Large intestine (tissue), 3 donors: ENCODE data around the gene DNMT3L. TPM values are rescaled to one million over a fixed set of nuclear protein-coding genes. Genes with fewer than 3 reads are reported as not detected.

ENCODE experiments used
- DNase-seq, 2 donors: peaks; one replicate each; pipeline versions ENCODE4 v3.0.0 to v3.0.0-alpha.2; 2013
- H3K27ac ChIP-seq: one replicate; pipeline ENCODE4 v1.5.1; 2013; ENCODE audit warnings: low read length
- H3K27me3 ChIP-seq: 2 replicates; pipeline ENCODE4 v1.6.1; 2013; ENCODE audit warnings: low read length; ENCODE audit not compliant: control insufficient read depth, insufficient read depth
- H3K36me3 ChIP-seq: 2 replicates; pipeline ENCODE4 v1.6.1; 2013; ENCODE audit warnings: low read length; ENCODE audit not compliant: control insufficient read depth, insufficient read depth
- H3K4me1 ChIP-seq: one replicate; pipeline ENCODE4 v1.6.1; 2013; ENCODE audit warnings: low read length; ENCODE audit not compliant: control insufficient read depth, insufficient read depth
- H3K4me3 ChIP-seq: one replicate; pipeline ENCODE4 v1.5.1; 2013; ENCODE audit warnings: low read length
- H3K9me3 ChIP-seq: one replicate; pipeline ENCODE4 v1.6.1; 2013; ENCODE audit warnings: mild to moderate bottlenecking, low read depth, low read length, moderate library complexity; ENCODE audit not compliant: control insufficient read depth
- WGBS: methylation state at CpG from one replicate; pipeline ENCODE4 v1.1.5; 2013; ENCODE audit warnings: low lambda C conversion rate; ENCODE audit not compliant: insufficient coverage; 5-methylcytosine and 5-hydroxymethylcytosine counted together
- polyA plus RNA-seq: library from polyadenylated mRNA; unstranded; fragments of 120-200 nt; gene quantifications from one replicate; pipeline ENCODE4 v1.2.1, GENCODE V29; 2013

The DNMT3L gene
- polyA plus RNA-seq, 1 donor = not detected

GRCh38 chr21:44301141-44301540 is 39.4 kb upstream of the DNMT3L start:
- Histone ChIP-seq H3K27ac (peak overlapping the region; percentile 98), H3K27me3 (no peaks in the 10 kb centered on the region), H3K4me1 (peaks cover 51% of the 10 kb centered on the region), H3K9me3 (no peaks in the 10 kb centered on the region), H3K36me3 (peaks cover 6% of the 10 kb centered on the region), H3K4me3 (peak overlapping the region; percentile 75)
- DNase-seq = peak in 1 of 2 donors; percentile 52
- WGBS = no CpG with 5 or more reads among the region's 13 CpGs

GRCh38 chr21:44300262-44300959 is 38.7 kb upstream of the DNMT3L start:
- no peaks in the 10 kb centered on the region for H3K27me3 ChIP-seq
- H3K36me3 ChIP-seq = no peaks in the 10 kb centered on the region
- peak overlapping the region; percentile 75 for H3K4me3 ChIP-seq
- WGBS = no CpG with 5 or more reads among the region's 67 CpGs
- peaks cover 45% of the 10 kb centered on the region for H3K4me1 ChIP-seq
- peak; percentile 61 to 83 for DNase-seq
- no peaks in the 10 kb centered on the region for H3K9me3 ChIP-seq
- peak overlapping the region; percentile 98 for H3K27ac ChIP-seq

GRCh38 chr21:44299458-44300261 is 38.0 kb upstream of the DNMT3L start, which contains the start of gene PFKL:
Gene PFKL, plus strand, starts transcription at chr21:44300053. Its CDS starts 53 bp downstream, at chr21:44300106.
- no CpG with 5 or more reads among the region's 94 CpGs for WGBS
- peak within 1 kb of the TSS; percentile 98 for H3K27ac ChIP-seq
- peak within 1 kb of the TSS; percentile 75 for H3K4me3 ChIP-seq
- no peaks in the 10 kb centered on the region for H3K36me3 ChIP-seq
- H3K9me3 ChIP-seq = no peaks in the 10 kb centered on the region
- peak; percentile 68 to 92 for DNase-seq
- peaks cover 38% of the 10 kb centered on the region for H3K4me1 ChIP-seq
- H3K27me3 ChIP-seq = no peaks in the 10 kb centered on the region

GRCh38 chr21:44299085-44299457 is 37.4 kb upstream of the DNMT3L start:
- no peaks in the 10 kb centered on the region for H3K9me3 ChIP-seq
- H3K4me1 ChIP-seq = peaks cover 32% of the 10 kb centered on the region
- WGBS = no CpG with 5 or more reads among the region's 10 CpGs
- H3K27ac ChIP-seq = peak overlapping the region; percentile 98
- H3K27me3 ChIP-seq = no peaks in the 10 kb centered on the region
- H3K36me3 ChIP-seq = no peaks in the 10 kb centered on the region
- no peak for DNase-seq
- peak overlapping the region; percentile 49 for H3K4me3 ChIP-seq

GRCh38 chr21:44298301-44298700 is 36.6 kb upstream of the DNMT3L start:
- Histone ChIP-seq H3K4me3 (no peak overlapping the region), H3K4me1 (peaks cover 24% of the 10 kb centered on the region), H3K27me3 (no peaks in the 10 kb centered on the region), H3K27ac (no peak overlapping the region), H3K36me3 (no peaks in the 10 kb centered on the region), H3K9me3 (no peaks in the 10 kb centered on the region)
- no peak for DNase-seq
- no CpG with 5 or more reads among the region's 2 CpGs for WGBS

GRCh38 chr21:44297525-44298290 is 36.0 kb upstream of the DNMT3L start:
- Histone ChIP-seq H3K9me3 (no peaks in the 10 kb centered on the region), H3K4me3 (no peak overlapping the region), H3K4me1 (peaks cover 21% of the 10 kb centered on the region), H3K36me3 (no peaks in the 10 kb centered on the region), H3K27ac (peak overlapping the region; percentile 15), H3K27me3 (no peaks in the 10 kb centered on the region)
- WGBS = no CpG with 5 or more reads among the region's 22 CpGs
- DNase-seq = peak; percentile 84 to 85

- no CpG with 5 or more reads among the region's 13 CpGs for WGBS
These were observed 35.2 kb upstream of the DNMT3L start for GRCh38 chr21:44296916-44297315.

GRCh38 chr21:44296103-44296519 is 34.4 kb upstream of the DNMT3L start:
- no peak overlapping the region for H3K4me3 ChIP-seq
- no peaks in the 10 kb centered on the region for H3K9me3 ChIP-seq
- H3K36me3 ChIP-seq = no peaks in the 10 kb centered on the region
- WGBS = no CpG with 5 or more reads among the region's 12 CpGs
- DNase-seq = no peak
- H3K27me3 ChIP-seq = no peaks in the 10 kb centered on the region
- peaks cover 6% of the 10 kb centered on the region for H3K4me1 ChIP-seq
- H3K27ac ChIP-seq = no peak overlapping the region

More at GRCh38 chr21:44296916-44297315, 35.2 kb upstream of the DNMT3L start:
- H3K4me1 ChIP-seq = peaks cover 13% of the 10 kb centered on the region
- H3K36me3 ChIP-seq = no peaks in the 10 kb centered on the region
- H3K27ac ChIP-seq = no peak overlapping the region
- H3K9me3 ChIP-seq = no peaks in the 10 kb centered on the region
- no peak overlapping the region for H3K4me3 ChIP-seq
- DNase-seq = no peak
- no peaks in the 10 kb centered on the region for H3K27me3 ChIP-seq

GRCh38 chr21:44295646-44296045 is 33.9 kb upstream of the DNMT3L start:
- H3K4me3 ChIP-seq = no peak overlapping the region
- no CpG with 5 or more reads among the region's 10 CpGs for WGBS
- no peak for DNase-seq
- peaks cover 6% of the 10 kb centered on the region for H3K4me1 ChIP-seq
- H3K36me3 ChIP-seq = no peaks in the 10 kb centered on the region
- H3K27ac ChIP-seq = no peak overlapping the region
- no peaks in the 10 kb centered on the region for H3K9me3 ChIP-seq
- no peaks in the 10 kb centered on the region for H3K27me3 ChIP-seq

- H3K4me1 ChIP-seq = peaks cover 6% of the 10 kb centered on the region
These were observed 33.5 kb upstream of the DNMT3L start for GRCh38 chr21:44295163-44295573.

More at GRCh38 chr21:44295163-44295573, 33.5 kb upstream of the DNMT3L start:
- H3K36me3 ChIP-seq = no peaks in the 10 kb centered on the region
- no CpG with 5 or more reads among the region's 14 CpGs for WGBS
- no peaks in the 10 kb centered on the region for H3K27me3 ChIP-seq
- DNase-seq = no peak
- no peak overlapping the region for H3K27ac ChIP-seq
- no peak overlapping the region for H3K4me3 ChIP-seq
- H3K9me3 ChIP-seq = no peaks in the 10 kb centered on the region
